Caki2 (cell line): ENCODE data around the gene CRYBG1. TPM values are rescaled to one million over a fixed set of nuclear protein-coding genes. Genes with fewer than 3 reads are reported as not detected.
A peak's percentile ranks its signal among the peaks of the same experiment; 100 is the strongest.
"Not testable (repeated sequence)": the region's sequence is repeated elsewhere in the genome, so short reads cannot be mapped to it uniquely, and the experiment has no call there.

Source experiments
- DNase-seq: peaks from one replicate; pipeline ENCODE4 v3.0.0-alpha.2; 2015; ENCODE audit warnings: low read depth
- in situ Hi-C: cut with HindIII; loops from 2 replicates; pipeline ENCODE4 v1.10.0; 2016; ENCODE audit warnings: low sequenced_read_pairs, low pct_unique_long_range_greater_than_20kb, mixed read lengths
- total RNA-seq: library from RNA; depleted of rRNA; stranded (reverse); fragments of >200 nt; shearing (Covaris generic); gene quantifications from 2 replicates; pipeline ENCODE4 v1.2.3, GENCODE V29; 2014; ENCODE audit warnings: low replicate concordance

CRYBG1 gene
- total RNA-seq, 1 experiment from 2014 or later, result 15.2 TPM

DNA sequence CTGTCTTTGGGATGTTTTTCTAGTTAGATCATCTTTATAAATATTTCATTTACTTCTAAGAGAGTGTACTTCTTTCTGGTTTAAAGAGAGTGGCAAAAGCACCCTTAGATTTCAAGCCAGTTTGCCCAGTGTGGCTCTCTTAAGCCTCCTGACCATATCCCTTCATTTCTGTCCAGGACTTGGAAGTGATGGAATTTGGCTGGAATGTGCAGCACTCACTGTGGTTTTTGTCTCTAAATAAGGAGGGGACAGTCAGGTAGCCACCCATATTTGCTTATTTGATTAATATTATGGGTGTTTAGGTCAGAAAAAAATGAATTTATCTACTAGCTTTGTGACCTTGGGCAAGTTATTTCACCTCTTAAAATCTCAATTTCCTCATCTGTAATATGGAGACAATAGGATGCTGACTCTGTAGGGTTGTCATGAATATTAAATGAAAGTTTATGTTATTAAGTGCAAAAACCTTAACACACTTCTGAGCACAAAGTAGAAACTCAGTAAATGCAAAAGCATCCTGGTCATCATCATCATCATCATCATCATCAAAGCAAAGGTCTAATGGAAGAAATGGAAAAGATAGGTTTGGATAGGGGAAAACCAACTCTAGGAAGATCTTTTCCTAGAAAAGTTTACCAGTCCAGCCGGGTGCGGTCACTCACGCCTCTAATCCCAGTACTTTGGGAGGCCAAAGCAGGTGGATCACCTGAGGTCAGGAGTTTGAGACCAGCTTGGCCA lies 3.1 kb downstream of the CRYBG1 start:
- in situ Hi-C loops, result no loop called here
- DNase-seq, result no peak

DNA sequence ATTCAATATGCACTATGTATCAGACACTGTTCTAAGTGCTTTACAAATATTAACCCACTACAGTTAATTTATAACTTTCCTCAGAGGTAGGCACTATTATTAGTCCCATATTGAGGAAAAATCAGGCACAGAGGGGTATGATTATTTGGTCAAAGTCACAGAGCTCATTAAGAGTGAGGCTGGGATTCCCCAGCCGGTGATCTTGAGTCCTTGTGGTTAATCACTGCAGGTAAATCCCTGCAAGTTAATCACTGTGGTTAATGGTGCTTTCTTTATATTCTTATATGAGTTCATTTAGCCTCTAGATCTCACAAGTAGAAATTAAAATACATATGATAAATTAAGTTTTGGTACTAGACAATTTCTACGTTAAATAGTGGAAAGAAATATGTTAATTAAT lies 9.2 kb downstream of the CRYBG1 start:
- DNase-seq, result no peak
- in situ Hi-C loops, result no loop called here

GRCh38 chr6:106370639-106371038 lies 10.1 kb downstream of the CRYBG1 start:
- DNase-seq, result no peak
- in situ Hi-C loops, result no loop called here

DNA sequence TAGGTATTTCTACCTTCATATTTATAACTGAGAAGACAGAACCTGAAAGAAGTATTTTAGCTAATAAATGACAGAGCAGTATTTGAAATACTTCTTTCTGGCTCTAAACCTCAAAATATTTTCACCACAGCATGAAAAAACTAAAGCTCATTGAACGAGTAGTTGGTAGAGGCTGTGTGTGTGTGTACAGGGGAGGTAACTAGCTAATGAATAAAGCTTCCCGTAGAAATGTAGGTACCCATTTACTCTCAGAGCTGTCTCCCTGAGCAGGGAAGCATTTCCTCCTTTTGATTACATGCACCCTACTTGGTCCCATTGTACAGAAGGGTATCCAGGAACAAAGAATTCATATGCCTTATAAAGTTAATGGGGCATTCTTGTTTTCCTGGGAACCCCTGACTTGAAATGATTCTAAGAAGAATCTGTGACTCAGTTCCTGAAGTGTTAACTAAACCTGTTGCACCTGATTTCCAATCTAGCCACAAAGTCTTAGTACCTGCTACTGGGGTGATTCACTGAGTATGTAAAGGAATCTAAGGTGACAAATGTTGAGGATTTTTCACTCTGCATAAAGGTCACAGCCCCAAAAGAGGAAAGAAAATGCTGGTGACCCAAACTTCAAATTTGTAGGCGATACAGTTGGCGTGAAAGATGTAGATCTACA lies 12.5 kb downstream of the CRYBG1 start:
- no peak for DNase-seq

GRCh38 chr6:106373502-106374239 lies 13.2 kb downstream of the CRYBG1 start:
- in situ Hi-C loops, result no loop called here

More for the DNA sequence above, 12.5 kb downstream of the CRYBG1 start:
- in situ Hi-C loops, result no loop called here

GRCh38 chr6:106377061-106377540 lies 16.6 kb downstream of the CRYBG1 start:
- peak; percentile 19 for DNase-seq
- in situ Hi-C loops, result no loop called here

More at GRCh38 chr6:106373502-106374239, 13.2 kb downstream of the CRYBG1 start:
- DNase-seq, result no peak

- DNase-seq, result no peak
- in situ Hi-C loops, result no loop called here
Measured at GRCh38 chr6:106379951-106380350, 19.4 kb downstream of the CRYBG1 start.

DNA sequence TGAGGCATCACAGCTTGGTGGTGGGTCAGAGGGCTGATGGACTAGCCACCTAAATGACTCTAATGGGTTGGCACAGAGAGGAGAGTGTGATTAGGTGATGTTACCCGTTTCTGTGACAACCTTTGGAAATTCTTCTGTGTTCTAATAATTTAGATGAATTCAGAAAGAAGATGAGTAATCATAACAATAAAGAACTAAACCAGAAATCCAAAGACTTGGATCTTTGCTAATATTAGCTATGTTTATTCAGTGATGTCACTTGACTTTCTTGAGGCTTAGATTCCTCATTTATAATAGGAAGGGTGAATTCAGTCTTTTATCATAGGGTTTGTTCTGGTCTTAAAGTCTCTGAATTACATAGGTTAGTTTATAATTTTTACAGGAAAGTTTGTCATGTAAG lies 19.9 kb downstream of the CRYBG1 start:
- in situ Hi-C loops, result no loop called here
- DNase-seq, result no peak

DNA sequence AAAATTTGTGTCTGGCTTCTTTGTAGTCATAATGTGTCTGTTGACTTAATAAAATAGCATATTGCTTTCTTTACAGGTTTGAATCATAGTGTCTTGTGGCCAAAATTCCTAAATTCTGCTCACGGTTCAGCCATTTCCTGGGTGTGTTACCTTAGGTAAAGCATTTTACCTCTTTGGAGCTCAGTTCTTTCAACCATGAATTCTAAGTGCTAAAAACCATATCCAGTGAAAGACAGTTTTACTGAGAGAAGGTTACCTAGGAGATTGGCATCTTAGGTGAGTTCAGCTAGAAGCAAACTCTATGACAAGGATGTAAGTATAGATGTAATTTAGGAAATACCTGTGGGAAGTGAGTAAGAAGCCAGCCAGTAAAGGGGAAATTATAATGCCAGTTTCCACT lies 20.7 kb downstream of the CRYBG1 start:
- in situ Hi-C loops, result no loop called here
- no peak for DNase-seq

- no peak for DNase-seq
- in situ Hi-C loops, result no loop called here
Measured at GRCh38 chr6:106381881-106382280, 21.4 kb downstream of the CRYBG1 start.

DNA sequence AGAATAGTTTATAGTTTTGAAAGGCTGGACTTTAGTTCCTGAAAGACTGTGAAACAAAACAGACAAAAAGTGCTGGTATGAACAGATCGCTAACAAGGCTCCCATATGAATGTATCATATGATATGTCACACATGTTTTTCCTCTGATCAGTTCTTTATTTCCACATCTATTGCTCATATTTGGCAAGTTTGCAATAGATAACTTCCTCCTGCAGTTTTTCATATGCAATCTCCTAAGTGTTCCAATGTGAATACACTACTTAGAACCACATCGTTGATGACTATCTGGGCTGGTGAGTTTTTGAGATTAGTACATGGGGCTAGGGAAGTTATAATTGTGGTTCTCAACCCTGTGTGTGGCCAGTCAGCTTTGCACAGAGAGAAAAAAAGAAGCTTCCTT lies 23.1 kb downstream of the CRYBG1 start:
- no peak for DNase-seq

DNA sequence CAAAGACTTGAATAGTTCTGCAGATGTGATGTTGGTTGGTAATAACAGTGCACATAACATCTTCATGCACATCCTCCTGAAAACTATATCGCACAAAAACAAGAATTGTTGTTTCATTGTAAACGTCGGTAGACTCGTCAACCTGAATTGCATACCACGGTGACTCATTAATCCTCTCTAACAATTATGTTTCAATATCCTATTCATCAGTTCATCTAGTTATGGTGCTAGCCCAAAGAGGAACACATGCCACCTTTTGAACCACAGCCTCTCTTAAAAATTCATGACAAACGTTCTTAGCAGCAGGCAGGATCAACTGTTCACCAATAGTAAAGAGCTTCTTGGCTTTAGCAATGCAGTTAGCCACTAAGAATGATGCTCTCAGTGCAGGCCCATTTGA lies 25.0 kb downstream of the CRYBG1 start:
- no peak for DNase-seq
- in situ Hi-C loops, result no loop called here

More for the DNA sequence above, 23.1 kb downstream of the CRYBG1 start:
- in situ Hi-C loops, result no loop called here

DNA sequence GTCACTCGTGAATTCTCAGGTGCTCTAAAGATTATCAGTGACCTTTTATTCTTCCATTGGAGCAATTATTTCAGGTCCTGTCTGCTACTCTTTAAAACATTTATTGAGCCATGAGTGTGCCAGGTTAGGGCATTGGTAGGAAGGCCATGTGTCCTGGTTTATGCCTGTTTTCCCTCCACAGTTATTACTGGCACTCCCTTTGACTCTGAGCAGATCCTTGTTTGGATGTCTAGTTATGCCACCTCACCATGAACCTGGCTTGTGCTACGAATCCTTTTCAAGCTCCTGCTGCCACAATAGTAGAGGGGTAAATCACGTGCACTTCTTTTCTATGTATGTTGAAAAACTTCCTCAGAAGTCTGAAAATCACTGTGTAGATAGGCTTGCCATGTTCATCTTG lies 27.4 kb downstream of the CRYBG1 start:
- in situ Hi-C loops, result no loop called here
- no peak for DNase-seq

GRCh38 chr6:106390088-106390487 lies 29.6 kb downstream of the CRYBG1 start:
- DNase-seq, result no peak
- in situ Hi-C loops, result no loop called here

DNA sequence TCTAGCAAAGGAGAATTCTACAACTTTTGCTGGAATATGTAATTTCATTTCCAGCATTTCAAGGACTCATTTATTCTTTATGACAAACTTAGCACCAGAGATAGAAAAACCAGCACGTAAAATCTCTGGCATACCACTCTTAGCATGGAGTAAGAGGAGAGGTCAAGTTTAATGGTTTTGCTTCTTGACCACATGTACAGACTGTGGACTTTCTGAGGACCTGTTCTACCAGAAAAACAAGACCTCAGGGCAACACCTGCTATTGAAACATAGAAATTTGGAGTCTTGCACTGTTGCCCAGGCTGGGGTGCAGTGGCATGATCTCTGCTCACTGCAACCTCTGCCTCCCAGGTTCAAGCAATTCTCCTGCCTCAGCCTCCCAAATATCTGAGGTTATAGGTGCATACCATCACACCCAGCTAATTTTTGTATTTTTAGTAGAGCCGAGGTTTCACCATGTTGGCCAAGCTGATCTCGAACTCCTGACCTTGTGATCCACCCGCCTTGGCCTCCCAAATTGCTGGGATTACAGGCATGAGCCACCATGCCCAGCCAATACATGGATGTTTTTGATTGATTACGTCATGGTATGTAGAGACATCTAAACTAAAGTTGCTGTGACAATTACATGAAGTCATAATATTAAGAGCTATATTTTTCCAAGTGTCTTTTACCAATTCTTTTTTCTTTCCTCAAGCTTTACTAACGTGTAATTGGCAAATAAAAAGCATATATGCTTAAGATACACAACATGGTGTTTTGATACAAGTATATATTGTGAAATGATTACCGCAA lies 36.1 kb downstream of the CRYBG1 start:
- DNase-seq, result no peak
- in situ Hi-C loops, result no loop called here

DNA sequence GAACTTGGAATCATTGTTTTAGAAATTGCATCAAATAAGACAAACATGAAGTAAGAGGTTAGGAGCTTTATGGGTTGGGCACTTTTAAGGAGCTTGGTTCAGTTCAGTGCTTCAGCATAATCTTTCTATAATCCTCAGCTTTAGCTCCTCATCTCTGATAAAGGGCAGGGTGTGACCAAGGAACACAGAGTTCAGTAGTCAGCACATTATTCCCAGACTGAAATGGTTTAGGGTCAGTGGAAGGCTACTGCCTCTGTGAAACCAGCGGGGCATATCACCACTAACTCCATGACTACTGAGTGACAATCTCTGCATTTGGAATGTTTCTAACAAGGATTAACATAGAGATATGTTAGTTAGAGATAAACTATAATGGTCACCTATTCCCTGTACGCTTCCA lies 36.9 kb downstream of the CRYBG1 start:
- in situ Hi-C loops, result no loop called here
- peak; percentile 64 for DNase-seq

- in situ Hi-C loops, result no loop called here
- DNase-seq, result no peak
Measured at GRCh38 chr6:106398621-106399020, 38.1 kb downstream of the CRYBG1 start.

GRCh38 chr6:106405044-106405443 lies 44.5 kb downstream of the CRYBG1 start:
- DNase-seq, result peak; percentile 9
- in situ Hi-C loops, result not testable (repeated sequence)
